Endothelial cell of umbilical vein (primary cell): Measurements from ENCODE around the gene HTRA1. TPM values are rescaled to one million over a fixed set of nuclear protein-coding genes. Genes with fewer than 3 reads are reported as not detected.

Experiments used
- BruUV-seq: library from RNA; stranded (reverse); fragments of 400-500 nt; replicated peaks from 2 replicates; lab custom pipeline; 2021; lab: Mats Ljungman, UMichigan
- CTCF ChIA-PET: fragments of 300-600, 350-600 bp; sonication (Branson Sonifier 250); formaldehyde crosslinking; loops from one replicate; lab custom pipeline; 2021; ENCODE audit warnings: antibody characterized with exemption, inconsistent platforms; lab: Charles Lee
- POLR2A ChIA-PET: fragments of 300-600, 350-600 bp; sonication (Branson Sonifier 250); formaldehyde crosslinking; loops from one replicate; lab custom pipeline; 2021; ENCODE audit warnings: antibody characterized with exemption, inconsistent platforms; lab: Charles Lee
- DNase-seq: peaks from one replicate; pipeline ENCODE4 v3.0.0-alpha.2; 2011; ENCODE audit warnings: low read depth, low spot score
- FAIRE-seq: peaks from 2 replicates; lab custom pipeline; 2011; peaks lifted over from hg19 to GRCh38; lab: Jason Lieb, UNC
- H2AFZ ChIP-seq: 2 replicates; pipeline ENCODE4 v1.6.0; 2012; ENCODE audit warnings: low read depth, low read length, control low read depth, inconsistent platforms
- H3K27ac ChIP-seq: 2 replicates; pipeline ENCODE4 v1.5.1; 2011; ENCODE audit warnings: low read depth, mild to moderate bottlenecking, control low read depth, low read length, moderate library complexity; ENCODE audit not compliant: insufficient read depth
- H3K27me3 ChIP-seq, 2 experiments: 2 replicates each; pipeline versions ENCODE4 v1.6.0 to v1.6.1; 2011; ENCODE audit warnings: low read length in 2 of 2, mixed read lengths in 1 of 2; ENCODE audit not compliant: control insufficient read depth in 2 of 2, insufficient read depth in 2 of 2
- H3K36me3 ChIP-seq, 2 experiments: 2 replicates in 1 of 2; 3 replicates in 1 of 2; pipeline ENCODE4 v1.5.1; 2011; ENCODE audit warnings: low read length in 2 of 2, mild to moderate bottlenecking in 1 of 2, moderate library complexity in 1 of 2; ENCODE audit not compliant: control insufficient read depth in 2 of 2, insufficient read depth in 2 of 2; ENCODE audit errors: extremely low read depth in 1 of 2
- H3K4me1 ChIP-seq: 3 replicates; pipeline ENCODE4 v1.5.1; 2011; ENCODE audit warnings: mild to moderate bottlenecking, low read length; ENCODE audit not compliant: control insufficient read depth, insufficient read depth; ENCODE audit errors: extremely low read depth
- H3K4me2 ChIP-seq: 2 replicates; pipeline ENCODE4 v1.6.1; 2011; ENCODE audit warnings: low read length, control low read depth, mixed read lengths; ENCODE audit not compliant: insufficient read depth
- H3K4me3 ChIP-seq, 3 experiments: fragments of 200-600 bp in 1 of 3; sonication (generic), shearing (Covaris generic) in 1 of 3; replicated peaks in 1 of 3; 2 replicates each; pipeline ENCODE4 v1.5.1; 2011 to 2016; ENCODE audit warnings: control low read depth in 3 of 3, low read length in 3 of 3, mild to moderate bottlenecking in 2 of 3, inconsistent platforms in 1 of 3, low read depth in 1 of 3, moderate library complexity in 1 of 3; ENCODE audit not compliant: insufficient read depth in 1 of 3
- H3K79me2 ChIP-seq: 2 replicates; pipeline ENCODE4 v1.6.0; 2012; ENCODE audit warnings: low read length, inconsistent platforms; ENCODE audit not compliant: control insufficient read depth, insufficient read depth
- H3K9ac ChIP-seq: replicated peaks from 2 replicates; pipeline ENCODE3; 2011; ENCODE audit warnings: low read length, control low read depth; ENCODE audit not compliant: insufficient read depth; ENCODE audit errors: extremely low read depth
- H3K9me1 ChIP-seq: replicated peaks from 3 replicates; pipeline ENCODE4 v1.6.0; 2011; ENCODE audit warnings: mild to moderate bottlenecking, low read length; ENCODE audit not compliant: control insufficient read depth, insufficient read depth; ENCODE audit errors: extremely low read depth
- H3K9me3 ChIP-seq: replicated peaks from 2 replicates; pipeline ENCODE4 v1.5.1; 2012; ENCODE audit warnings: low read length, inconsistent platforms; ENCODE audit not compliant: control insufficient read depth, insufficient read depth
- H4K20me1 ChIP-seq: replicated peaks from 2 replicates; pipeline ENCODE3; 2011; ENCODE audit warnings: mild to moderate bottlenecking, low read length; ENCODE audit not compliant: control insufficient read depth, insufficient read depth; ENCODE audit errors: extremely low read depth
- EZH2 ChIP-seq: IDR thresholded peaks from 2 replicates; pipeline ENCODE4 v1.6.1; 2012; ENCODE audit warnings: borderline replicate concordance, low read depth, mild to moderate bottlenecking, moderate library complexity, low read length, inconsistent platforms; ENCODE audit not compliant: severe bottlenecking
- FOS ChIP-seq: IDR thresholded peaks from 2 replicates; pipeline ENCODE4 v1.6.1; 2011; ENCODE audit warnings: mild to moderate bottlenecking, low read length, moderate library complexity, borderline replicate concordance; ENCODE audit not compliant: insufficient read depth
- GATA2 ChIP-seq: IDR thresholded peaks from 2 replicates; pipeline ENCODE4 v1.7.0; 2011; ENCODE audit warnings: low read depth, mild to moderate bottlenecking, moderate library complexity, mixed read lengths, low read length; ENCODE audit not compliant: insufficient read length, insufficient read depth
- JUN ChIP-seq: IDR thresholded peaks from 2 replicates; pipeline ENCODE4 v1.6.1; 2011; ENCODE audit warnings: borderline replicate concordance, low read depth; ENCODE audit not compliant: insufficient read length, insufficient read depth
- MYC ChIP-seq: IDR thresholded peaks from one replicate; pipeline ENCODE4 v1.6.1; 2011; ENCODE audit warnings: mild to moderate bottlenecking, low read depth, low read length
- POLR2A ChIP-seq: IDR thresholded peaks from 2 replicates; pipeline ENCODE4 v1.6.1; 2012; ENCODE audit warnings: low read depth, mild to moderate bottlenecking, control low read depth, low read length
- POLR2AphosphoS5 ChIP-seq: IDR thresholded peaks from 2 replicates; pipeline ENCODE4 v1.6.1; 2012; ENCODE audit warnings: low read depth, mild to moderate bottlenecking, control low read depth, low read length, moderate library complexity; ENCODE audit not compliant: insufficient read depth
- dilution Hi-C: fragments of 300-500 bp; cut with MboI; formaldehyde crosslinking; loops from one replicate; pipeline ENCODE4 v1.15.0; 2019; ENCODE audit warnings: low sequenced_read_pairs; ENCODE audit not compliant: extremely low pct_ligation_motif_present
- intact Hi-C: fragments of 100-400 bp; cut with micrococcal nuclease; formaldehyde crosslinking; loops from one replicate; pipeline ENCODE4 v1.10.0; 2022
- polyA plus RNA-seq, 4 experiments: library from polyadenylated mRNA; depleted of rRNA in 3 of 4; stranded (reverse) in 3 of 4; unstranded in 1 of 4; fragments of >200 nt; gene quantifications; 2 replicates each; pipeline versions ENCODE4 v1.2.1 to v1.2.3, GENCODE V29; 2011 to 2012; ENCODE audit warnings: missing spikeins in 1 of 4
- total RNA-seq: library from RNA; stranded (reverse); gene quantifications from 2 replicates; pipeline ENCODE4 v1.2.3, GENCODE V29; 2021
- TF ChIP-seq, protein P1 (sequence below), 2 donors: IDR thresholded peaks; 1 replicate in 1 of 2; 2 replicates in 1 of 2; pipeline ENCODE4 v1.5.1; 2011; ENCODE audit warnings: low read length in 2 of 2, mild to moderate bottlenecking in 2 of 2, moderate library complexity in 2 of 2, control low read depth in 1 of 2, inconsistent platforms in 1 of 2, low read depth in 1 of 2; ENCODE audit not compliant: insufficient read depth in 1 of 2; ENCODE audit errors: extremely low read depth in 1 of 2
- TF ChIP-seq, protein P2 (sequence below): IDR thresholded peaks from 2 replicates; pipeline ENCODE4 v1.6.1; 2011; ENCODE audit not compliant: insufficient read depth, insufficient read length

The HTRA1 gene
- total and polyA plus RNA-seq, 2 donors (not counting 3 experiments of a cell fraction or from before 2014, with no cell fraction given), result 192 to 270 TPM

DNA sequence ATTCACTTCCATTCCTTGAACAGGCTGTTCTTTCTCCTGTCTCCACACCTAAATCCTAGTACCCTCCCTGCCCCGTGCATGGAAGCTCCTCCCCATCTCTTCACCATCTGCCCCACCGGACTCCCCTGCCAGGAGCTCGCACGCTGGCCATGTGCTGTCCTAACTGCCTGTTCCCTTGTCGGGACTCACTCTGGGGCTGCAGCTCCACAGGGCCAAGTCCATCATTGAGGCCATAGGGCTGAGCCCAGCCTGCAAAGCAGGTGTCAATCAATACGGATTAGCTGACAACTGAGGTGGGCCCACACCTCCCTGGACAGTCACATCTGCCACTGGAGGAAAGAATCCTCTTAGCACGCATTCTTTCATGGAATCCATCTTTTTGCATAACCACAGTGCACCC lies 57.8 kb downstream of the HTRA1 start:
- Histone ChIP-seq H2AFZ (no peak overlapping the region), H3K9me1 (no peaks in the 10 kb centered on the region), H3K27ac (no peak overlapping the region), H3K4me2 (no peak overlapping the region), H3K4me1 (peaks cover 2% of the 10 kb centered on the region), H3K36me3 (peaks cover 0 to 12% of the 10 kb centered on the region in 2 experiments), H3K27me3 (no peaks in the 10 kb centered on the region), H3K9ac (no peak overlapping the region), H3K4me3 (no peak overlapping the region), H4K20me1 (no peaks in the 10 kb centered on the region), H3K9me3 (no peaks in the 10 kb centered on the region), H3K79me2 (no peaks in the 10 kb centered on the region)
- ChIA-PET POLR2A (no interaction called here), CTCF (no interaction called here)
- intact Hi-C loops (no loop called here), dilution Hi-C loops (no loop called here)
- no peak for TF ChIP-seq POLR2A
- no peak for TF ChIP-seq FOS
- no peak for TF ChIP-seq POLR2AphosphoS5
- TF ChIP-seq JUN, result no peak
- TF ChIP-seq EZH2, result no peak
- TF ChIP-seq MYC, result no peak
- TF ChIP-seq GATA2, result no peak
- TF ChIP-seq, protein P1, sequence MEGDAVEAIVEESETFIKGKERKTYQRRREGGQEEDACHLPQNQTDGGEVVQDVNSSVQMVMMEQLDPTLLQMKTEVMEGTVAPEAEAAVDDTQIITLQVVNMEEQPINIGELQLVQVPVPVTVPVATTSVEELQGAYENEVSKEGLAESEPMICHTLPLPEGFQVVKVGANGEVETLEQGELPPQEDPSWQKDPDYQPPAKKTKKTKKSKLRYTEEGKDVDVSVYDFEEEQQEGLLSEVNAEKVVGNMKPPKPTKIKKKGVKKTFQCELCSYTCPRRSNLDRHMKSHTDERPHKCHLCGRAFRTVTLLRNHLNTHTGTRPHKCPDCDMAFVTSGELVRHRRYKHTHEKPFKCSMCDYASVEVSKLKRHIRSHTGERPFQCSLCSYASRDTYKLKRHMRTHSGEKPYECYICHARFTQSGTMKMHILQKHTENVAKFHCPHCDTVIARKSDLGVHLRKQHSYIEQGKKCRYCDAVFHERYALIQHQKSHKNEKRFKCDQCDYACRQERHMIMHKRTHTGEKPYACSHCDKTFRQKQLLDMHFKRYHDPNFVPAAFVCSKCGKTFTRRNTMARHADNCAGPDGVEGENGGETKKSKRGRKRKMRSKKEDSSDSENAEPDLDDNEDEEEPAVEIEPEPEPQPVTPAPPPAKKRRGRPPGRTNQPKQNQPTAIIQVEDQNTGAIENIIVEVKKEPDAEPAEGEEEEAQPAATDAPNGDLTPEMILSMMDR (IDR thresholded peaks at IDR 0.05; ENCODE audit: extremely low read depth in 1 of 2, insufficient read depth in 1 of 2, low read depth in 1 of 2, low read length in 2 of 2), result no peak
- TF ChIP-seq, protein P2, sequence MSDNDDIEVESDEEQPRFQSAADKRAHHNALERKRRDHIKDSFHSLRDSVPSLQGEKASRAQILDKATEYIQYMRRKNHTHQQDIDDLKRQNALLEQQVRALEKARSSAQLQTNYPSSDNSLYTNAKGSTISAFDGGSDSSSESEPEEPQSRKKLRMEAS, result no peak
- BruUV-seq, result no TSS peak
- DNase-seq (no peak), FAIRE-seq (no peak)
